ENCODE results near the gene ZSCAN26.

The ZSCAN26 gene

DNA sequence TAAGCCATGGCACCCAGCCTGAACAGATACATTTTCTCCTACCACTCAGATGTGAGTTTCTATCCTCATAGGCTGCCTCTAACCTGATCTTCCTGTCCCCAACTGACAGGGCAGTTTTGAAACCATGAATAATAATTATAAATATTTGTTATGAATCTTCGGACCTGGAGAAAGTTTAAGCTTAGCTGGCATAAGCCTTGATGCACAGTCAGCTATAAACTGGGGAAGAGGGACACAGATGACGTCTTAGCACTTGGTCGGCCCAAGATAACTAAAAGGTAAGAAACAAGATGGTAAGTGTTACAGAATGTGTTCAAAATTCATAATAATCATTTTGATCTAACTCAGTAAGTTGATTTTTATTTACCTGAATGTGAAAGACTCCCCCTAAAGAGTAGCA lies 23.0 kb upstream of the ZSCAN26 start:
- Histone ChIP-seq H2AFZ (ENCODE audit: low read depth, low read length) (no peak overlapping the region), H3K36me3 (ENCODE audit: insufficient read depth, low read length) (peaks cover 44% of the 10 kb centered on the region), H3K27me3 (ENCODE audit: insufficient read depth, low read length) (no peaks in the 10 kb centered on the region), H3K9me3 (ENCODE audit: low read length) (no peaks in the 10 kb centered on the region), H3K4me1 (ENCODE audit: insufficient read depth, low read length) (no peaks in the 10 kb centered on the region), H3K4me3 (ENCODE audit: low read length) (no peak overlapping the region)

DNA sequence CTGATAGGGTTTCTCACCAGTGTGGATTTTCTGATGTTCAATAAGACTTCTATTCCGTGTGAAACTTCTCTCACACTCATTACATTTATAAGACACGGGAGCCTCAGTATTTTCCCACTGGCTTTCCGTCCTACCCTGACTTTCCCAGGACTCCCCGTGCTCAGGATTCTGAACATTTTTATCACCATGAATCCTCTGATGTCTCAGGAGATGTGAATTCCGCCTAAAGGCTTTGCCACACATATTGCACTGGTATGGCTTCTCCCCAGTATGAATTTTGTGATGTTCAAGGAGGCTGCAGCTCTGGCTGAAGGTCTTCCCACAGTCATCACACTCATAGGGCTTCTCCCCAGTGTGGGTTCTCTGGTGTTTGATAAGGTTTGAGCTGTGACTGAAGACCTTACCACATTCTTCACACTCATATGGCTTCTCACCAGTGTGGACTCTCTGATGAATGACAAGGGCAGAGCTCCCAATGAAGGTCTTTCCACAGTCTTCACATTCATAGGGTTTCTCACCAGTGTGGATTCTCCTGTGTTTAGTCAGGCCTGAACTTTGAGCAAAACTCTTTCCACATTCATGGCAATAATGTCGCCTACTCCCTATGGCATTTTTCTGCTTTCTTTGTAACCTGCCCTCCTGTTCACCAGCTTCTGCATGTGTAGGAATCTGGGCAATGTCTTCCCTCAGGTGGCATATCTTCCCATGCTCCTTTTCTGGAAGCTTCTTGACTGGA lies 21.6 kb upstream of the ZSCAN26 start:
- Histone ChIP-seq H3K27me3 (ENCODE audit: insufficient read depth, low read length) (no peaks in the 10 kb centered on the region), H3K9me3 (ENCODE audit: low read length) (no peaks in the 10 kb centered on the region), H2AFZ (ENCODE audit: low read depth, low read length) (no peak overlapping the region), H3K36me3 (ENCODE audit: insufficient read depth, low read length) (peaks cover 45% of the 10 kb centered on the region), H3K4me3 (ENCODE audit: low read length) (no peak overlapping the region), H3K4me1 (ENCODE audit: insufficient read depth, low read length) (no peaks in the 10 kb centered on the region)

- peaks cover 45% of the 10 kb centered on the region for H3K36me3 ChIP-seq (ENCODE audit: insufficient read depth, low read length)
- H3K9me3 ChIP-seq (ENCODE audit: low read length): no peaks in the 10 kb centered on the region
- no peaks in the 10 kb centered on the region for H3K27me3 ChIP-seq (ENCODE audit: insufficient read depth, low read length)
- peaks cover 13% of the 10 kb centered on the region for H3K4me1 ChIP-seq (ENCODE audit: insufficient read depth, low read length)
- no peak overlapping the region for H2AFZ ChIP-seq (ENCODE audit: low read depth, low read length)
- no peak overlapping the region for H3K4me3 ChIP-seq (ENCODE audit: low read length)
Measured at GRCh38 chr6:28248916-28249315, 18.0 kb upstream of the ZSCAN26 start.

DNA sequence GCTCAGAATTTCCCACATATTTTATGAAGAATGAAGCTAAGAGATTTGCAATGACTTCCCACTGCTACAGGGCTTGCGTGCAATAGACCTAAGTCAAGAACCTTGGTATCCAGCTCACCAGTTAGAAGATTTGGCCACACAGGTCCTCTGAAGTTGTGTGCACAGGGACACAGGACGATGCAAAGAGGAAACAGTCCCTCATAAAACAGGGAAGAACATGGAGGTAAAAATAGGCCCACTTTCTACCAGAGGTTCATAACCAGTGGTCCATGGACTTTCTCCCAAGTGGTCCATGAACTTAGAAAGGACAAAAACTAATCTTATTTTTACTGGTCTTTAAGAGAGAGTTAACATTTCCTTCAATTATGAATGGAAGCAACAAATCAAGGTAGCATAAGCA lies 16.2 kb upstream of the ZSCAN26 start:
- peak overlapping the region; percentile 83 for H3K4me3 ChIP-seq (ENCODE audit: low read length)
- no peak overlapping the region for H2AFZ ChIP-seq (ENCODE audit: low read depth, low read length)
- peaks cover 27% of the 10 kb centered on the region for H3K36me3 ChIP-seq (ENCODE audit: insufficient read depth, low read length)
- no peaks in the 10 kb centered on the region for H3K27me3 ChIP-seq (ENCODE audit: insufficient read depth, low read length)
- H3K4me1 ChIP-seq (ENCODE audit: insufficient read depth, low read length): peaks cover 13% of the 10 kb centered on the region
- H3K9me3 ChIP-seq (ENCODE audit: low read length): no peaks in the 10 kb centered on the region

- peak overlapping the region; percentile 96 for H2AFZ ChIP-seq (ENCODE audit: low read depth, low read length)
- no peaks in the 10 kb centered on the region for H3K27me3 ChIP-seq (ENCODE audit: insufficient read depth, low read length)
- peaks cover 19% of the 10 kb centered on the region for H3K36me3 ChIP-seq (ENCODE audit: insufficient read depth, low read length)
- peaks cover 13% of the 10 kb centered on the region for H3K4me1 ChIP-seq (ENCODE audit: insufficient read depth, low read length)
- no peaks in the 10 kb centered on the region for H3K9me3 ChIP-seq (ENCODE audit: low read length)
- peak overlapping the region; percentile 83 for H3K4me3 ChIP-seq (ENCODE audit: low read length)
Measured at GRCh38 chr6:28251661-28252008, 15.3 kb upstream of the ZSCAN26 start.

GRCh38 chr6:28252009-28252975 lies 14.7 kb upstream of the ZSCAN26 start, which contains the start of gene ZKSCAN4:
ZKSCAN4 (minus strand) TSS chr6:28252269; CDS start chr6:28251980, 289 bp downstream.
- Histone ChIP-seq H3K36me3 (ENCODE audit: insufficient read depth, low read length) (peaks cover 15% of the 10 kb centered on the region), H2AFZ (ENCODE audit: low read depth, low read length) (peak within 1 kb of the TSS; percentile 96), H3K4me1 (ENCODE audit: insufficient read depth, low read length) (peaks cover 13% of the 10 kb centered on the region), H3K27me3 (ENCODE audit: insufficient read depth, low read length) (no peaks in the 10 kb centered on the region), H3K9me3 (ENCODE audit: low read length) (no peaks in the 10 kb centered on the region), H3K4me3 (ENCODE audit: low read length) (peak within 1 kb of the TSS; percentile 83)

GRCh38 chr6:28254121-28254519 lies 12.8 kb upstream of the ZSCAN26 start:
- H3K9me3 ChIP-seq (ENCODE audit: low read length): no peaks in the 10 kb centered on the region
- H3K4me3 ChIP-seq (ENCODE audit: low read length): no peak overlapping the region
- no peak overlapping the region for H2AFZ ChIP-seq (ENCODE audit: low read depth, low read length)
- H3K36me3 ChIP-seq (ENCODE audit: insufficient read depth, low read length): no peaks in the 10 kb centered on the region
- peaks cover 13% of the 10 kb centered on the region for H3K4me1 ChIP-seq (ENCODE audit: insufficient read depth, low read length)
- no peaks in the 10 kb centered on the region for H3K27me3 ChIP-seq (ENCODE audit: insufficient read depth, low read length)

- H3K9me3 ChIP-seq (ENCODE audit: low read length): no peaks in the 10 kb centered on the region
- H3K4me1 ChIP-seq (ENCODE audit: insufficient read depth, low read length): peaks cover 7% of the 10 kb centered on the region
- no peaks in the 10 kb centered on the region for H3K36me3 ChIP-seq (ENCODE audit: insufficient read depth, low read length)
- H3K4me3 ChIP-seq (ENCODE audit: low read length): no peak overlapping the region
- H3K27me3 ChIP-seq (ENCODE audit: insufficient read depth, low read length): no peaks in the 10 kb centered on the region
- no peak overlapping the region for H2AFZ ChIP-seq (ENCODE audit: low read depth, low read length)
Measured at GRCh38 chr6:28257042-28257441, 9.9 kb upstream of the ZSCAN26 start.

DNA sequence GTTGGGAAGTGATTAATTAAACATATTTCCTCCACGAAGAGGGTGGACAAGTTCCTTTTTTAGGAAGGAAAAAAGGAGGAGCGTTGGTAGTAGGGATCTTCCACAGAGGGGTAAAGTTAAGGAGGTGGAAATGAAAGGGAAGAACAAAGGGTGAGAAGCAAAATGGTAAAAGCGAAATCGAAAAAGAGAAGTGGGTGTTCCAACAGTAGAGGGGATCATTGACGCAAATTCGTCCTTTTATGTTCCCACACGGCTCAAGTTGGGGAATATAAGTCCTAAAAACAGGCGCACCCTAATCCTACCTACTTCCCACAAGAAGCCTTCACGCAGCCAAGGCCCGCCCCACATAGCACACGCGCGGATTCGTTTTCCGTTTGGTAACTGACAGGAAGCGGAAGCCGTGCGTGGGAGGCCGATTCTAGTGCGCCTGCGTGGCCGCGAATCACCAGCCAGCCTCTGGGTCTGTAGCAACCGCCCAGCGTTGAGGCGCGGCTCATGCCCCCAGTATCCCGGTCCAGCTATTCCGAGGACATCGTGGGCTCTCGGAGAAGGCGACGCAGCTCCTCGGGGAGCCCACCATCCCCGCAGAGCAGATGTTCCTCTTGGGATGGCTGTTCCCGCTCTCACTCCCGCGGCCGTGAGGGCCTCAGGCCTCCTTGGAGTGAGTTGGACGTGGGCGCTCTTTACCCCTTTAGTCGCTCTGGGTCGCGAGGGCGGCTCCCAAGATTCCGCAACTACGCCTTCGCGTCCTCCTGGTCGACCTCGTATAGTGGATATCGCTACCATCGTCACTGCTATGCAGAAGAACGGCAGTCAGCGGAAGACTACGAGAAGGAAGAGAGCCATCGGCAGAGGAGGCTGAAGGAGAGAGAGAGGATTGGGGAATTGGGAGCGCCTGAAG lies 7.8 kb upstream of the ZSCAN26 start, which contains the start of gene NKAPL:
TSS of gene NKAPL (plus strand) at position 421 of the 901 bp plus-strand sequence. CDS start at position 496, 75 bp downstream.
- H3K4me3 ChIP-seq (ENCODE audit: low read length): no peak within 1 kb of the TSS
- no peaks in the 10 kb centered on the region for H3K9me3 ChIP-seq (ENCODE audit: low read length)
- no peaks in the 10 kb centered on the region for H3K4me1 ChIP-seq (ENCODE audit: insufficient read depth, low read length)

DNA sequence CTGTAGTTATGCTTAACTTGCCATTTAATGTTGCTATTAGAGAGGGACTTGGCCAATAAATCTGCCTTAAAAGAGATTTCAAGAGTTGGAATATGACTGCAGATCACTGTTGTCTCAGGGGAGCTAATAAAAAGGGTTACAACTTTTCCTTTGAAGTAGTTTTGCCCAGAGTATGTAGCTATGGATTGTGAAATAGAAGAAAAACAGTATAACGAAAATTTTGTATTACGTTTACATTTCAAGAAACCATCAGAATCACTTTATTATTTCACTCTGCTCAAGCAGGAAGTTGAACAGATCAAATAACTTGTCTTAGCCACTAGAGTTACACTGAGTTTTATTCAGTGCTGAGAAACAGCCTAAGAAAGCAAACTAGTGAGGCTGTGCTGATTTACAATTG lies 3.0 kb upstream of the ZSCAN26 start:
- Histone ChIP-seq H3K4me3 (ENCODE audit: low read length) (no peak overlapping the region), H3K9me3 (ENCODE audit: low read length) (no peaks in the 10 kb centered on the region), H3K27me3 (ENCODE audit: insufficient read depth, low read length) (no peaks in the 10 kb centered on the region), H3K36me3 (ENCODE audit: insufficient read depth, low read length) (no peaks in the 10 kb centered on the region), H3K4me1 (ENCODE audit: insufficient read depth, low read length) (peaks cover 14% of the 10 kb centered on the region), H2AFZ (ENCODE audit: low read depth, low read length) (no peak overlapping the region)

More for the DNA sequence above, 7.8 kb upstream of the ZSCAN26 start, which contains the start of gene NKAPL:
- H3K36me3 ChIP-seq (ENCODE audit: insufficient read depth, low read length): no peaks in the 10 kb centered on the region
- no peak within 1 kb of the TSS for H2AFZ ChIP-seq (ENCODE audit: low read depth, low read length)
- H3K27me3 ChIP-seq (ENCODE audit: insufficient read depth, low read length): no peaks in the 10 kb centered on the region

DNA sequence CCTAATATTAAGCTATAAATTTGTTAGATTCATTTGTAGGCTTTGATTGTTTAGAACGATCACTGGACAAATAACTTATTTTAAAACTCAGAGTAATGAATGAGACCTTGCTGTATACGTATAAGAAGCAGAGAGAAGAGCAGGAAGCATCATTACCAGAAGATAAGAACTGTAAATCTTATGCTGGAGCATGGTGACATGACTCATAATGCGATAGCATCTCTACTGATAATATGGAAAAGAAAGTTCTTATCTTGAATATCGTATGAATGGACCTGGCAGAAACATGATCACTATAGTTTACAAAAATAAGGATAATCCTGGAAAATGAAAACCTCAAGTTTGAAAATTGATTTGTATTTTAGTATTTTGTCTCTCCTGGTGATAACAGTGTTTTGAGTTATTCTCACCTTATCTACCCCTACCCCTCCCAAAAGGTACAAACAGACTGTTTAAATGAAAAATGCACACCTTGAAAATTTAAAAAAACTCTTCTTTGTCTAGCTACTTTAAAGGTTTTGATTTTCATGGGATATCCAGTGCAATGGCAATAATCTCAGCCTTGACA lies 2.0 kb upstream of the ZSCAN26 start:
- Histone ChIP-seq H3K36me3 (ENCODE audit: insufficient read depth, low read length) (no peaks in the 10 kb centered on the region), H3K9me3 (ENCODE audit: low read length) (no peaks in the 10 kb centered on the region)

GRCh38 chr6:28266563-28266961 lies 381 bp upstream of the ZSCAN26 start:
- peaks cover 6% of the 10 kb centered on the region for H3K36me3 ChIP-seq (ENCODE audit: insufficient read depth, low read length)
- H3K4me1 ChIP-seq (ENCODE audit: insufficient read depth, low read length): peaks cover 14% of the 10 kb centered on the region
- H3K9me3 ChIP-seq (ENCODE audit: low read length): no peaks in the 10 kb centered on the region
- H3K27me3 ChIP-seq (ENCODE audit: insufficient read depth, low read length): no peaks in the 10 kb centered on the region
- H2AFZ ChIP-seq (ENCODE audit: low read depth, low read length): peak overlapping the region; percentile 86
- peak overlapping the region; percentile 89 for H3K4me3 ChIP-seq (ENCODE audit: low read length)

More for the DNA sequence above, 2.0 kb upstream of the ZSCAN26 start:
- Histone ChIP-seq H3K4me3 (ENCODE audit: low read length) (no peak overlapping the region), H2AFZ (ENCODE audit: low read depth, low read length) (no peak overlapping the region), H3K4me1 (ENCODE audit: insufficient read depth, low read length) (peaks cover 14% of the 10 kb centered on the region), H3K27me3 (ENCODE audit: insufficient read depth, low read length) (no peaks in the 10 kb centered on the region)

Measured in neuron (in vitro differentiated cells).